Measurements from ENCODE around the gene ATP10D.

Gene ATP10D

DNA sequence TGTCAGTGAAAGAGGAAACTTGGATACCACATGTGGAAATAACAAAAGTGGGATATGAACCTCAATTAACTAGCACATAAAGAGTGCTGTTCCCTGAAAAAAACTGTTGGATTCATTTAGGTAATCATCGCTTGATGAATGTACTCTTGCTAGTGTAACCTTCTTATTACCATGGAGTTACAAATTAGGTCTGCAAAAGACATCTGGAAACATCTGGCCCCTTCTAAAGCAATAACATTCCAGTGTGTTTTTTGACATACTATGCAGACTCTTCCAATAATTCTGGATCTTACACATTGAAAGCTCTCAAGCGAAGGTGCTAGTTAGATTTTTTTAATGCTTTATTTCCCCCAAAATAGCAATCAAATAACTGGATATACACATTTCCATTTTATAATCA lies 134.6 kb downstream of the ATP10D start:
- no peaks in the 10 kb centered on the region for H3K27me3 ChIP-seq (ENCODE audit: control insufficient read depth in 1 of 2, insufficient read depth in 2 of 2, low read length in 2 of 2)
- H3K9ac ChIP-seq (ENCODE audit: low read length in 2 of 2): no peak overlapping the region
- H3K4me1 ChIP-seq (ENCODE audit: control insufficient read depth, insufficient read depth, low read length): no peaks in the 10 kb centered on the region
- H3K4me3 ChIP-seq (ENCODE audit: low read length in 2 of 2): no peak overlapping the region
- no peak overlapping the region for H3K27ac ChIP-seq (ENCODE audit: low read length)
- no peaks in the 10 kb centered on the region for H3K36me3 ChIP-seq (ENCODE audit: control insufficient read depth in 2 of 2, insufficient read depth in 2 of 2, low read length in 2 of 2)
- no peaks in the 10 kb centered on the region for H3K9me3 ChIP-seq (ENCODE audit: control insufficient read depth in 2 of 2, low read length in 2 of 2)

DNA sequence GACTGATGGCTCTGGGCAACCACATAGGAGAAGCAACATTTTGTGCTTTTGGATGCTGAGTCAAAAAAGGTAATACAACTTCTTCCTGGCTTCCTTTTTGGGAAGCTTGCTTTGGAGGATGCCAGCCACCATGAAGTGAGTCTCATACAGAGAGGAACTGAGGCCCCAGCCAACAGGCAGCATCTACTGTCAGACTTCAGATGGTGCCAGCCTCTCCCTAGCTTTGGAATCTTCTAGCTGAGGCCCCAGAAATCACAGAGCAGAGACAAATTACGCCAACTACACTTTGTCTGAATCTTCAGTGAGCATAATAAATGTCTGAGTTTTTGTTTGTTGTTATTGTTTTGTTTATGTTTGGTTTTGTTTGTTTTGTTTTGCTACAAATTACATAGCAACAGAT lies 136.1 kb downstream of the ATP10D start:
- Histone ChIP-seq H3K36me3 (ENCODE audit: control insufficient read depth in 2 of 2, insufficient read depth in 2 of 2, low read length in 2 of 2) (no peaks in the 10 kb centered on the region), H3K4me3 (ENCODE audit: low read length in 2 of 2) (no peak overlapping the region), H3K4me1 (ENCODE audit: control insufficient read depth, insufficient read depth, low read length) (no peaks in the 10 kb centered on the region), H3K9me3 (ENCODE audit: control insufficient read depth in 2 of 2, low read length in 2 of 2) (no peaks in the 10 kb centered on the region), H3K27ac (ENCODE audit: low read length) (no peak overlapping the region), H3K27me3 (ENCODE audit: control insufficient read depth in 1 of 2, insufficient read depth in 2 of 2, low read length in 2 of 2) (no peaks in the 10 kb centered on the region), H3K9ac (ENCODE audit: low read length in 2 of 2) (no peak overlapping the region)

- no peaks in the 10 kb centered on the region for H3K36me3 ChIP-seq (ENCODE audit: control insufficient read depth in 2 of 2, insufficient read depth in 2 of 2, low read length in 2 of 2)
- no peak overlapping the region for H3K9ac ChIP-seq (ENCODE audit: low read length in 2 of 2)
- H3K4me1 ChIP-seq (ENCODE audit: control insufficient read depth, insufficient read depth, low read length): no peaks in the 10 kb centered on the region
- H3K27me3 ChIP-seq (ENCODE audit: control insufficient read depth in 1 of 2, insufficient read depth in 2 of 2, low read length in 2 of 2): no peaks in the 10 kb centered on the region
- H3K4me3 ChIP-seq (ENCODE audit: low read length in 2 of 2): no peak overlapping the region
- no peaks in the 10 kb centered on the region for H3K9me3 ChIP-seq (ENCODE audit: control insufficient read depth in 2 of 2, low read length in 2 of 2)
- no peak overlapping the region for H3K27ac ChIP-seq (ENCODE audit: low read length)
Measured at GRCh38 chr4:47624031-47624441, 139.0 kb downstream of the ATP10D start.

DNA sequence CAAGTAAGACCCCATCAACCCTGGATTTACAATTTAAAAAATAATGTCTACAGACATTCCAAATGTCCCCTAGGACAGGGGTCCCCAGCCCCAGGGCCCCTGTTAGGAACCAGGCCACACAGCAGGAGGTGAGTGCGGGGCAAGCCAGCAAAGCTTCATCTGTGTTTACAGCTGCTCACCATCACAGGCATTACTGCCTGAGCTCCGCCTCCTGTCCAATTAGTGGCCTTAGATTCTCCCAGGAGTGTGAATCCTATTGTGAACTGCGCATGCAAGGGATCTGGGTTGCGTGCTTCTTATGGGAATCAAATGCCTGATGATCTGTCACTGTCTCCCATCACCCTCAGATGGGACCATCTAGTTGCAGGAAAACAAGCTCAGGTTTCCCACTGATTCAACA lies 146.1 kb downstream of the ATP10D start:
- no peaks in the 10 kb centered on the region for H3K36me3 ChIP-seq (ENCODE audit: control insufficient read depth in 2 of 2, insufficient read depth in 2 of 2, low read length in 2 of 2)
- no peaks in the 10 kb centered on the region for H3K4me1 ChIP-seq (ENCODE audit: control insufficient read depth, insufficient read depth, low read length)

DNA sequence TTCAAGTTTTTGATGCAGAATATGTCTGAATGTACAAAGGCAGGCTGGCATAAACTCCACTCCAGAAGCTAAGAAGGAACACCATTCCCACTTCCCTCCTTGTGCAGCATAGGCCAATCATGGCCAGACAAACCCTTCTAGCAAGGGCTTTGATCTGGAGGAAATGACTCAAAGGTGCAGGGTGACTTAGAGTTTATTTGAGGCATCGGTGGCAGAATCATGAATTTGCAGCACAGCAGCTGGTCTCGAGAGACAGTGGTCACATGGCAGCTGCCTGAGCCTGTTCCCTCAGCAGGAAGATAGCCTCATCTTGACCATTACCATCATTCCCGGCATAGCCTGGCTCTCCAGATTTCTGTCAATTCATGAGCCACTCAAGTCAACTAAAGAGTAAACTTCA lies 154.5 kb downstream of the ATP10D start:
- Histone ChIP-seq H3K9ac (ENCODE audit: low read length in 2 of 2) (no peak overlapping the region), H3K27ac (ENCODE audit: low read length) (no peak overlapping the region)

More for the DNA sequence above, 146.1 kb downstream of the ATP10D start:
- Histone ChIP-seq H3K4me3 (ENCODE audit: low read length in 2 of 2) (no peak overlapping the region), H3K27me3 (ENCODE audit: control insufficient read depth in 1 of 2, insufficient read depth in 2 of 2, low read length in 2 of 2) (no peaks in the 10 kb centered on the region), H3K9me3 (ENCODE audit: control insufficient read depth in 2 of 2, low read length in 2 of 2) (no peaks in the 10 kb centered on the region), H3K9ac (ENCODE audit: low read length in 2 of 2) (no peak overlapping the region), H3K27ac (ENCODE audit: low read length) (no peak overlapping the region)

DNA sequence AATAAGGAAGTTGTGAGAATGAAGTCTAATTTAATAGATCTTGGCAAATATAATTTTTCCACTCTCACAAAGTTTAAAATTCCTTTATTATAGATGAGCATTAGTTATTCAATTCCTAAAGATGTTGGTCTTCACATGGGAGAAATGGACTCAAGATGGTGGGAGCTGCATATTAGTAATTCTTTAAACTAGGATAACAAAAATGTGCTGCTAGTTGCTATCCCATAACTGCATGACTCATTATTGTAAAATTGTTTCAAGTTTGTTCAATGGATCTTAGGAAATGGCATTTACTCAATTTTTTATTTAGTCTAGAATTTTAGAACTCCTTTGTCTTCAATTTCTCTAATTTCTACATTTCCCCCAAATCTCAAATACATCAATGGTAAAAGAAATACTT lies 155.8 kb downstream of the ATP10D start:
- Histone ChIP-seq H3K36me3 (ENCODE audit: control insufficient read depth in 2 of 2, insufficient read depth in 2 of 2, low read length in 2 of 2) (no peaks in the 10 kb centered on the region), H3K4me3 (ENCODE audit: low read length in 2 of 2) (no peak overlapping the region), H3K9ac (ENCODE audit: low read length in 2 of 2) (no peak overlapping the region), H3K27ac (ENCODE audit: low read length) (no peak overlapping the region), H3K27me3 (ENCODE audit: control insufficient read depth in 1 of 2, insufficient read depth in 2 of 2, low read length in 2 of 2) (no peaks in the 10 kb centered on the region), H3K4me1 (ENCODE audit: control insufficient read depth, insufficient read depth, low read length) (no peaks in the 10 kb centered on the region), H3K9me3 (ENCODE audit: control insufficient read depth in 2 of 2, low read length in 2 of 2) (no peaks in the 10 kb centered on the region)

More for the DNA sequence above, 154.5 kb downstream of the ATP10D start:
- Histone ChIP-seq H3K36me3 (ENCODE audit: control insufficient read depth in 2 of 2, insufficient read depth in 2 of 2, low read length in 2 of 2) (no peaks in the 10 kb centered on the region), H3K27me3 (ENCODE audit: control insufficient read depth in 1 of 2, insufficient read depth in 2 of 2, low read length in 2 of 2) (no peaks in the 10 kb centered on the region), H3K9me3 (ENCODE audit: control insufficient read depth in 2 of 2, low read length in 2 of 2) (no peaks in the 10 kb centered on the region), H3K4me3 (ENCODE audit: low read length in 2 of 2) (no peak overlapping the region), H3K4me1 (ENCODE audit: control insufficient read depth, insufficient read depth, low read length) (no peaks in the 10 kb centered on the region)

GRCh38 chr4:47641755-47642154 lies 156.7 kb downstream of the ATP10D start:
- H3K9ac ChIP-seq (ENCODE audit: low read length in 2 of 2): no peak overlapping the region
- no peak overlapping the region for H3K4me3 ChIP-seq (ENCODE audit: low read length in 2 of 2)
- no peaks in the 10 kb centered on the region for H3K9me3 ChIP-seq (ENCODE audit: control insufficient read depth in 2 of 2, low read length in 2 of 2)
- H3K4me1 ChIP-seq (ENCODE audit: control insufficient read depth, insufficient read depth, low read length): no peaks in the 10 kb centered on the region
- no peaks in the 10 kb centered on the region for H3K36me3 ChIP-seq (ENCODE audit: control insufficient read depth in 2 of 2, insufficient read depth in 2 of 2, low read length in 2 of 2)
- H3K27ac ChIP-seq (ENCODE audit: low read length): no peak overlapping the region
- no peaks in the 10 kb centered on the region for H3K27me3 ChIP-seq (ENCODE audit: control insufficient read depth in 1 of 2, insufficient read depth in 2 of 2, low read length in 2 of 2)

DNA sequence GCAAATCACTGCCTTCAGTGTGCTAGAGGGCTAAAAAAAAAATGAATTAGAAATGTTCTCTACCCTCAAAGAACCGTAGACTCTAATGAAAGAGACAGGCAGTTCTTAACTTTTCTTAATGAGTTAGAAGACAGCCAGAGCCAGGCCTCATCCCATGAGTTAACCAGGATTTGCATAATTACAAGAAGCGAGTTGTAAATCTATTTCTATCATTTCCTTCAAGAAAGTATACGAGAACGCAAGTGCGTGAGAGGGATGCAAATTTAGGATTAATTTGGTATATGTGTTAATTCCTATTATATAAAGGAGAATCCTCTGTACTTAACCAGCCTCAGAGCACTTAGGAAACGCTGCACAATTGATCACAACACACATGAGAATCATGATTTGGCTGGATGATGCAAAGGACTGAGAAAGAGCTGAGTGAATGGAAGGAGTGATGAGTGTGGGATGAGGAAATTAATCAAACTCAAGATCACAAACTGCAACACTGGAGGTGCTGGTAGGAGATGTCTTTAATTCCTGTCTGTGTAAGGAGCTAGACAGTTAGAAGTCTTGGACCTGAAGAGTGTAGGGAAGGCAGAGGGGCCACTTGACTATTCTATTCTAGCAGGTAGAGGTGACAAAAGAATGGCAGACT lies 157.2 kb downstream of the ATP10D start:
- Histone ChIP-seq H3K9ac (ENCODE audit: low read length in 2 of 2) (no peak overlapping the region), H3K4me1 (ENCODE audit: control insufficient read depth, insufficient read depth, low read length) (no peaks in the 10 kb centered on the region), H3K4me3 (ENCODE audit: low read length in 2 of 2) (no peak overlapping the region), H3K9me3 (ENCODE audit: control insufficient read depth in 2 of 2, low read length in 2 of 2) (no peaks in the 10 kb centered on the region), H3K36me3 (ENCODE audit: control insufficient read depth in 2 of 2, insufficient read depth in 2 of 2, low read length in 2 of 2) (no peaks in the 10 kb centered on the region), H3K27me3 (ENCODE audit: control insufficient read depth in 1 of 2, insufficient read depth in 2 of 2, low read length in 2 of 2) (no peaks in the 10 kb centered on the region), H3K27ac (ENCODE audit: low read length) (no peak overlapping the region)

All from stomach smooth muscle (tissue), 2 donors.